ENCODE measurements around the gene ZNF324. TPM values are rescaled to one million over a fixed set of nuclear protein-coding genes. Genes with fewer than 3 reads are reported as not detected.

The ZNF324 gene
- total RNA-seq, 1 experiment from 2014 or later, result 8.9 TPM

- DNase-seq (ENCODE audit: low read depth), result no peak
Measured at GRCh38 chr19:58522709-58523108, 55.8 kb downstream of the ZNF324 start.

Other genes starting within 250 kb of the ZNF324 start
- 43.9 and 57.0 TPM in 2 replicates for gene ZNF544, start 238.2 kb upstream of the ZNF324 start, total RNA-seq (2014; rRNA removed; shearing (Covaris generic))
- gene ZNF8, start 188.1 kb upstream of the ZNF324 start, total RNA-seq (2014; rRNA removed; shearing (Covaris generic)), result 4.3 and 4.8 TPM in 2 replicates
- 68.7 and 76.6 TPM in 2 replicates for gene ERVK3-1, start 161.7 kb upstream of the ZNF324 start, total RNA-seq (2014; rRNA removed; shearing (Covaris generic))
- gene ZSCAN22, start 140.1 kb upstream of the ZNF324 start, total RNA-seq (2014; rRNA removed; shearing (Covaris generic)), result 2.9 and 4.1 TPM in 2 replicates
- gene A1BG, start 113.6 kb upstream of the ZNF324 start, total RNA-seq (2014; rRNA removed; shearing (Covaris generic)), result 64.4 and 111 TPM in 2 replicates
- gene ZNF497, start 104.3 kb upstream of the ZNF324 start, total RNA-seq (2014; rRNA removed; shearing (Covaris generic)), result 0.12 and 0.29 TPM in 2 replicates
- gene ZNF837, start 86.0 kb upstream of the ZNF324 start, total RNA-seq (2014; rRNA removed; shearing (Covaris generic)), result 1.1 and 1.8 TPM in 2 replicates
- 2,560 and 2,715 TPM in 2 replicates for gene RPS5, start 79.8 kb upstream of the ZNF324 start, total RNA-seq (2014; rRNA removed; shearing (Covaris generic))
- gene RNF225, start 71.4 kb upstream of the ZNF324 start, total RNA-seq (2014; rRNA removed; shearing (Covaris generic)), result not detected in 2 replicates
- 16.3 and 17.2 TPM in 2 replicates for gene ZNF584, start 58.4 kb upstream of the ZNF324 start, total RNA-seq (2014; rRNA removed; shearing (Covaris generic))
- gene ZNF132, start 26.9 kb upstream of the ZNF324 start, total RNA-seq (2014; rRNA removed; shearing (Covaris generic)), result 4.6 and 4.8 TPM in 2 replicates
- gene ZNF324B, start 15.5 kb upstream of the ZNF324 start, total RNA-seq (2014; rRNA removed; shearing (Covaris generic)), result 4.1 and 9.3 TPM in 2 replicates
- gene ZNF446, start 9.3 kb downstream of the ZNF324 start, total RNA-seq (2014; rRNA removed; shearing (Covaris generic)), result 6.5 and 9.5 TPM in 2 replicates
- gene SLC27A5, start 44.9 kb downstream of the ZNF324 start, total RNA-seq (2014; rRNA removed; shearing (Covaris generic)), result 4.7 and 6.0 TPM in 2 replicates
- 5.3 and 8.1 TPM in 2 replicates for gene ZBTB45, start 52.7 kb downstream of the ZNF324 start, total RNA-seq (2014; rRNA removed; shearing (Covaris generic))
- 304 and 391 TPM in 2 replicates for gene TRIM28, start 77.0 kb downstream of the ZNF324 start, total RNA-seq (2014; rRNA removed; shearing (Covaris generic))
- 171 and 176 TPM in 2 replicates for gene CHMP2A, start 88.0 kb downstream of the ZNF324 start, total RNA-seq (2014; rRNA removed; shearing (Covaris generic))
- 84.1 and 98.8 TPM in 2 replicates for gene UBE2M, start 91.5 kb downstream of the ZNF324 start, total RNA-seq (2014; rRNA removed; shearing (Covaris generic))
- 6.5 and 10.2 TPM in 2 replicates for gene MZF1, start 106.3 kb downstream of the ZNF324 start, total RNA-seq (2014; rRNA removed; shearing (Covaris generic))